Astrocyte (in vitro differentiated cells and primary cell): ENCODE measurements around the gene NAALADL2.

ENCODE experiments used
- EZH2 ChIP-seq: IDR thresholded peaks from 2 replicates; pipeline ENCODE4 v1.6.1; 2012; ENCODE audit warnings: mild to moderate bottlenecking, low read length, inconsistent platforms; ENCODE audit not compliant: insufficient read depth
- TF ChIP-seq, protein P1 (sequence below): IDR thresholded peaks from 2 replicates; pipeline ENCODE4 v1.5.1; 2011; ENCODE audit warnings: low read depth, mild to moderate bottlenecking, inconsistent platforms, low read length, moderate library complexity; ENCODE audit not compliant: insufficient read depth

DNA sequence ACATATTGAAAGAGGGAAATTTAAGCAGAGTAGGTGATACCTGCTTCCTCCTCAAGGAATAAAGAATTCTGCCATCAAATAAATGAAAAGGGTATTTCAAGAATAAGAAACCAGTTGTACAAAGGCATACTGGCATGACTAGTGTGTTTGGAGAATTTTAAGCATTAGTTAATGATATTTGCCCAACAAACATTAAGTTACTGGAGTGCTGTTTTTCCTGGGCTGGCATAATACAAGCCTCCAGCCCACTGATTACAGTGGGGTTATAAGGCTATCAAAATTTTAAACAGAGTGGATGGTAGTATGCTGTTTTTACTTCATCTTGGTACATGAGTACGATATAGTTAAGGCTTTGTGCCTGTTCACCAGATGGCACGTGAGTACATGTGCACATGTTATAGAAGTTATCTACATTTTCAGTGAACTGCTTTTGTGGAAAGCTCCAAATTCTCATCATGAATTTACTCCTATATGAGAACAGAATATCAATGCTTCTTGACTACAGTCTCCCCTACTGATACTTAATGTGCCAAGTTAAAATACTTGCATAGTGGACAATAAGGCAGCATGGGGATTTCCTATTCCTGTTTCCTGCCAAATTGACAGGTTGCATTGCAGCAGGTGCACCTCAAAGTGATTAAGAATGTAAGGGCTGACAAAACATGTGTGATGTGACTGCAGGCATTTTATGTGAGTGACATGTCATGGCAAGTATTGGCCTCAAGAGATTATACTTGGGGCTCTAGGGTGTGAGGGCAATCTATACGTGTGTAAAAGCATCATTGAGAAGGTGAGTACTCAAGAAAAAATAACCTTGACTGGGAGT is 14.9 kb downstream of the NAALADL2 start:
- TF ChIP-seq, protein P1, sequence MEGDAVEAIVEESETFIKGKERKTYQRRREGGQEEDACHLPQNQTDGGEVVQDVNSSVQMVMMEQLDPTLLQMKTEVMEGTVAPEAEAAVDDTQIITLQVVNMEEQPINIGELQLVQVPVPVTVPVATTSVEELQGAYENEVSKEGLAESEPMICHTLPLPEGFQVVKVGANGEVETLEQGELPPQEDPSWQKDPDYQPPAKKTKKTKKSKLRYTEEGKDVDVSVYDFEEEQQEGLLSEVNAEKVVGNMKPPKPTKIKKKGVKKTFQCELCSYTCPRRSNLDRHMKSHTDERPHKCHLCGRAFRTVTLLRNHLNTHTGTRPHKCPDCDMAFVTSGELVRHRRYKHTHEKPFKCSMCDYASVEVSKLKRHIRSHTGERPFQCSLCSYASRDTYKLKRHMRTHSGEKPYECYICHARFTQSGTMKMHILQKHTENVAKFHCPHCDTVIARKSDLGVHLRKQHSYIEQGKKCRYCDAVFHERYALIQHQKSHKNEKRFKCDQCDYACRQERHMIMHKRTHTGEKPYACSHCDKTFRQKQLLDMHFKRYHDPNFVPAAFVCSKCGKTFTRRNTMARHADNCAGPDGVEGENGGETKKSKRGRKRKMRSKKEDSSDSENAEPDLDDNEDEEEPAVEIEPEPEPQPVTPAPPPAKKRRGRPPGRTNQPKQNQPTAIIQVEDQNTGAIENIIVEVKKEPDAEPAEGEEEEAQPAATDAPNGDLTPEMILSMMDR, result no peak
- no peak for TF ChIP-seq EZH2
